ENCODE results near the gene ISLR2.

Gene ISLR2

GRCh38 chr15:74179101-74179841, 48.9 kb downstream of the ISLR2 start:
- peak; percentile 87 for DNase-seq

- DNase-seq, result peak; percentile 81
These were observed 49.8 kb downstream of the ISLR2 start for GRCh38 chr15:74179983-74180880.

- DNase-seq, result peak; percentile 23
These were observed 50.7 kb downstream of the ISLR2 start for GRCh38 chr15:74180881-74181602.

GRCh38 chr15:74182131-74182530, 51.7 kb downstream of the ISLR2 start:
- no peak for DNase-seq

- DNase-seq, result no peak
These were observed 54.3 kb downstream of the ISLR2 start for GRCh38 chr15:74184582-74185091.

GRCh38 chr15:74185710-74186348, 55.4 kb downstream of the ISLR2 start:
- no peak for DNase-seq

Data from femur (tissue), 1 donor.